SIG-M5 treated with dmso at 0.1 percent for 504 hours (cell line): ENCODE results near the gene IYD.

Experiments used
- DNase-seq: peaks from one replicate; lab custom pipeline; 2025; ENCODE audit not compliant: unreplicated experiment; lab: John Stamatoyannopoulos, UW

The IYD gene

GRCh38 chr6:150368762-150369161 lies at the start of gene IYD:
TSS of gene IYD (plus strand) at chr6:150369012. CDS start at chr6:150369032, 20 bp downstream.
- DNase-seq: no peak

DNA sequence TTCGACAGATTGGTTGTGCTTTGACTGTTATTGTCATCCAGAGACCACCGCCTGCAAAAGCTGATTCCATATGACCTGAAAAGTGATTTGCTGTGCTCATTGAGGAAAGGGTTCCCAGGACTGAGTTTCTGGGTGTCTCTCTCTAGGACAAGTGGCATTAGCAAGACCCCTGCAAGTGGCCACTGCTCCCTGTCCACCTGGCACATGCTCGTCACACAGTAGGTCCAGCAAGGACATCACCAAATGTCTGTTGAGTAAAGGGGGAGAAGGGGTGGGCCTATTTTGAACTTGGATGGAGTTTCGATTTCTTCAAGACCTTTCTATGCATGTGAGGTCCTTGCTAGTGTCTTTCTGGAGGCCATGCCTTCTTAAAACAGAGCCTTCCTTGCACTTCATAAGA lies 48.9 kb upstream of the IYD start:
- DNase-seq: no peak

DNA sequence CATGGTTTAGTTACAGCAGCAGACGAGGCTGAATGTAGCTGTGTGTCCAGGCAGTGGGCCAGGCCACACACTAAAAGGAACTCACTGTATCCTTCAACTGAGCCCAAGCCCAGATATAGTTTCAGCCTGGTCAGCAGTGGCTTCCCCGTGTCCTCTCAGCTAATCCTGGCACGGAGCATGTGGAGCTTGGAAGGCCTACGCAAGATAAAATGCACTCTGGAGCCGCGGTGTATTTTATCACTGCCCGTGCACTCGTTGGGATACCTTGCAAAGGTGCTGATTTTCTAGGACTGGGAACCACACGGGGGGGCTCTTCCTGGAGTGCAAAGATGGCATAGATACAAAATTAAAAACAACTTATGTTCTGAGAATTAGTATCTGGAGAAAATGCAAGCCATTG lies 48.4 kb upstream of the IYD start:
- DNase-seq: no peak

- no peak for DNase-seq
Measured at GRCh38 chr6:150322466-150322871, 46.3 kb upstream of the IYD start.

DNA sequence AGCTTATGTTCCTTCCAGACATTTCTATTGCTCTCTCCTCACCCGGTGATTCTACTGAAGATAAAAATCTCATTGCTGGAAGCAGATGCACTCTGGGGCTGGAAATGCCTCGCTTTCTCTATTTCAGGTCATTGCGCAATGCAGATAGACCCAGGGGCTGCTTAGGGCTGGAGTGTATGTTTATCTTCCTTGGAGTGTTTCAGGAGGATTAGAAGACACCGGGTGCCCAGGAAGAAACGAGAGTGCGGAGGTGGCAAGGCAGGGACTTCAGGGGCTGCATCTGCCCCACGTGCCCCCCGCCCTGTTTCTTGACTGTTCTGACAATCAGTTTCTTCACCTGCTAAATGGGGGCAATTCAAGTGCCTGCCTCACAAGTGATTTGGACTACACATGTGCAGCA lies 45.6 kb upstream of the IYD start:
- DNase-seq: no peak

GRCh38 chr6:150324044-150324443 lies 44.8 kb upstream of the IYD start:
- DNase-seq: no peak

DNA sequence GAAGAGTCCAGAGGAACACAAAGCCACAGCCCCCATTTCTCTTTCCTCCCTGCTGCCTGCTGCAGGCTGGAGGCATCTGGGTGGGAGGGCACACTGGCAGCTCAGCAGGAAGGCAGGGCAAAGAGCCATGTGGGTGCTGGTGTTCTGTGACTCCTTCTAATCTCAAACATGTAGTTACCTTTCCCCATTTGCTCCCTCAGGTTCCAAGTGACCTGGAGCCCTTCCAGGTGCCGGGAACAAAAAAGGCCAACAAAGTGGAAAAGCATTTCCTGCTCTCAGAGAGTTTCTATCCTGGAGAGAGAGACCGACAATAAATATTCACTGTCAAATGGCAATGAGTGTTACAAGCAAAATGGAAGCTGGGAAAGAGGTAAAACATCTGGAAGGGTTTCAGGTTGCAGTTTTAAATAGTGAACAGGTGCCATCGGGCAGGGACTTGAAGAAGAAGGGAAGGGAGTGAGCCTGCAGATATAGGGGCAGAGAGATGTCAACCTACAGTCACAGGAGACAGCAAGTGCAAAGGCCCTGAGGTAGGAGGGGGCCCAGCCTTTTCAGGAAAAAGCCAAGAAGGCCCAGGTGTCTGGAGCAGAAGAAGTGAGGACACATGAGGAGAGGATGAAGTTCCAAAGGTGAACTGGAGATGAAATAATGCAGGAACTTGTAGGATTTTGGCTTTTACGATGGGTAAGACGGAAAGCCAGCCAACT lies 43.6 kb upstream of the IYD start:
- no peak for DNase-seq

DNA sequence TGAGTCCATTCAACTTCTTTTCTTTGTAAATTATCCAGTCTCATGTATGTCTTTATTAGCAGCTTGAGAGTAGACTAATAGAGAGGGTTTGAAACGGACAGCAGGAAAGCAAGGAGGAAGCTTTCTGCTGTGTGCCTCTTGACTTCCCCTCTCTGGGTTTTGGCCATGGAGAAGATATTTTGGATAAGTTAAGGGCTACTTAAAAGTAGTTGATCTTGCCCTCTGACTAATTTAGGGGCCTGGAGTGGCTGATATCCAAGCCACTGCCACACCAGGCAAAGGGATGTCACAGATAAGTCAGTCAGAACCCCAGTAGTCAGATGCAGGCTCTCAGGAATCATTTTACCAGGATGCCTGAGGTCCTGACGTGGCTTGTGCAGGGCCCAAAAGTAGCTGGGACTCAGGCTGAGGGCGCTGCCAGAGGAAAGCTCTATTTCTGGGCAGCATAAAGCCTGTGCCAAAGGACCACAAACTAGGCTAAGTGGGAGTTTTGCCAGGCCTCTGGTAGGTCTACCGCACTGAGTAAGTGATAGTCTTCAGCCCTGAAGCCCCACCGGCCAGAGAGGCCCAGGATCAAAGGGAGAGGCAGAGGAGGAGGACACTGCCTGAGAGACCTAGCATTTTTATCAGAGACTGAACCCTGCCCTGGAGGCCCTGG lies 41.6 kb upstream of the IYD start:
- no peak for DNase-seq

GRCh38 chr6:150328744-150329405 lies 39.9 kb upstream of the IYD start:
- no peak for DNase-seq

GRCh38 chr6:150331344-150331743 lies 37.5 kb upstream of the IYD start:
- DNase-seq: no peak

- no peak for DNase-seq
Measured at GRCh38 chr6:150332939-150333584, 35.8 kb upstream of the IYD start.

DNA sequence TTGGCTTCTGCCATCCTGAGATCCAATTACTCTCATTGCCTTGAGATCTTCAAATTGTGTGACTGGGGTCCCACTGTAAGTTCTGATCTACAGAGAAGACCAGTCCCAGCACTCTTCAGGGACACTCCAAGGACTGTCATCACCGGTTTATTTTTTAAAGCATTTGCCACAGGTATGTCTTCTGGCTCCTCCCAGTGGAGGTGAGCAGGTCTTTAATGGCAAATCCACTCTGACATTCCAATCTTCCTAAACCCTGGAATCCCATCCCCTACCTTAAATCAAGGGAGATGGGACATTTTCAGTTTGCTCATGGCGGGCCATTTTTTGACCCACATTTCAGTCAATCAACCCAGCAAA lies 35.2 kb upstream of the IYD start:
- no peak for DNase-seq

DNA sequence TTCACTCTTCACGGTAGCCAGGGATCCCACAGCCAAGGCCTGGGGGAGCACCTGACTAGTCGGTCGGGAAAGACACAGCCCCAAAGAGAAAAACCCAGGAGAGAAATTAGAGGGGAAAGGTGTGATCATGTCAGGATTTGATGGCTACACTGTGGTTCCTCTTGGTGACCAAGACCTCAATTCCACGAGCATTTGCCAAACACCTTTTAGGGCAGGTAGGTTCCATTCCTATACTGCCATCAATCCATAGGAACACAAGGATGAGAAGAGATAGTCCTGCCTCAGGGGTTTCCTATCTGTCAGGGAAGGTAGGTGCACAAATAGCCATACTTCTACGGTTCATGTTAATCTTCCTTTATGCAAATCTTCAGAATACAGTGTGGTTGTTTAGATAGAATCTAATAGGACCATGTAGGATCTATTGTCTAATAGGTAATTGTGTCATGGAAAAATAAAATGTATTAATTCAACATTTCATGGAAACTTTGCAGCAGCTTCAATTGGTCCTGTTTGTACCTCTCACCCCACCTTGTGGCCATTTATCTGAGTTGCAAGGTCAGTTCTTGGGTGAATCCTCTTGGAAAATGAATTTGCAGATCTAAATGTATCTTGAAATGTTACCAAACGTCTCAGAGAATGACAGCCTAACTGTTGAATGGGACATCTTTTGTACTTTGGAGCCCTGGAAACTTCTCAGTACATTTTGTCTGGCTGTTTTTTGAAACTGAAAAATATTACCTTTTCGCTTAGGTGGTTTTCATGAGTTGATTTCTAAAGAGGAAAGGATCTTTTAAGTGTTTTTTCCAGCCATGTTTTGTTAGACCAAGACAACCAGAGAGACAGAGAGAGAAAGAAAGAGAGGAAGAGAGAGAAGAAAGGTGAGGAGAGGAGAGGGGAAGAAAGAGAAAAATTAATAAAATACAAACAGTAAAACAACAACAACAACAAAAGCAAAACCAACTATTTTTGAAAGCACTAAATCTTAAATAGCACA lies 33.7 kb upstream of the IYD start:
- DNase-seq: peak; percentile 38

GRCh38 chr6:150336299-150336698 lies 32.5 kb upstream of the IYD start:
- no peak for DNase-seq

GRCh38 chr6:150336708-150337107 lies 32.1 kb upstream of the IYD start:
- DNase-seq: no peak

DNA sequence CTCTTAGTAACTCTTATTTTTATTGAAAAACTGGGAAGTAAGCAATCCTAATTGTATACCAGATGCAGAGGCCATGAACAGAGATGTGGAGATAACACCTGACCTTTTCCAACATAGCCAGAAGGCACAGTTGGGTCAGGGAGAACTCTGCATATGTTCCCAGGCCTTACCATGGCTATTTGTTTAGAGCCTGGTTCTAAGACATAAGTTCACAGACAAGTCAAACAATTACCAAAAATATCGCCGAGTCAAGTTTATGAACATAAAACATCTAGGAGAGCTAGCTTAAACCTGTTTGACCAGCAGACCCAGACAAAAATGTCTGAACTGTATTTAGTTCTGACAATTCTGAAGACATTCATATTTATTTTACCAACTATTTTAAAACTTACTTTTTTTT lies 26.7 kb upstream of the IYD start:
- DNase-seq: no peak

GRCh38 chr6:150343434-150343833 lies 25.4 kb upstream of the IYD start:
- no peak for DNase-seq

GRCh38 chr6:150345781-150346180 lies 23.0 kb upstream of the IYD start:
- no peak for DNase-seq

DNA sequence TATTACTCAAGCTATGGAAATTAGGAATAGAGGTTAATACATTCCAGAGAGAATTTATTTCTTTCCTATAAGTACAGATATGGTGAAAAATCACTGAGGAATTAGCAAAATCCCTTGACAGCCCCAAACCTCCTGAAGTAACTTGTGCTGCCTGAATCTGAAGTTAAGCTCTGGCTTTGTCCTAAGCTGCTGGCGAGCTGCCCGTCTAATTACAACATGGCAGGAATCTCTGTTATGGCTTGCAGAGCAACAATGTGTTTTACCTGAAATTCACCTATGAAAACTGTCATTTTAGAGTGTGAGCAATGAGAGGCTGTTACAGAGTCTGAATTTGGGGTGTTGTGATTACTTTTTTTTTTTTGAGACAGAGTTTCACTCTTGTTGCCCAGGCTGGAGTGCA lies 22.5 kb upstream of the IYD start:
- no peak for DNase-seq

DNA sequence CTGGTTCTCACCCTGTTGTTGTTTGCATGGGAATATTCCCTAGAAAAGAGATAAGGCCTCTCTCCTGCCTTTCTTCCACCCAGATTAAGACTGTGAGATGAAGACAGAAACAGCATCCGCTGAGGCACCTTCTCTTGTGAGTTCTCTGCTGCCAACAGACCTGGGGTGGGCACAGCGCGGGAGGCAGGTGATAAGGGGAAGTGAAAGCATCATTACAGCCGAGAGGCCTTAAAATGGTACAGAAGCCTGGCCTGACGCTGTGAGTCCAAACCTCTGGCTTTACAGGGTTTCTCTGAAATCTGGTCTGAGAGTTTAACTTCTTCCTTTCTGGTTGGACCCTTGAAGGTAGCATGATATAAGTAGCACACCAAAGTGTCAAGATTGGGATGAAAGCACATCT lies 21.0 kb upstream of the IYD start:
- no peak for DNase-seq

- no peak for DNase-seq
Measured at GRCh38 chr6:150349546-150349945, 19.3 kb upstream of the IYD start.
